Sigmoid colon (tissue), 4 donors: ENCODE data around the gene MYCN.

Experiments used
- EP300 ChIP-seq, 4 donors: sonication (generic); formaldehyde crosslinking; IDR thresholded peaks; one replicate each; pipeline ENCODE4 v1.6.1; 2017; ENCODE audit warnings: antibody characterized with exemption in 4 of 4
- POLR2A ChIP-seq, 2 donors: fragments of 450-650 bp; IDR thresholded peaks; one replicate each; pipeline ENCODE4 v1.6.1; 2016; ENCODE audit warnings: antibody characterized with exemption in 2 of 2, mild to moderate bottlenecking in 2 of 2, moderate library complexity in 2 of 2
- POLR2AphosphoS5 ChIP-seq, 4 donors: sonication (generic); formaldehyde crosslinking; IDR thresholded peaks; one replicate each; pipeline ENCODE4 v1.6.1; 2017; ENCODE audit warnings: antibody characterized with exemption in 4 of 4
- TF ChIP-seq, protein P1 (sequence below), 4 experiments: fragments of 450-650 bp in 3 of 4; fragments of 200-600 bp in 1 of 4; IDR thresholded peaks; one replicate each; pipeline ENCODE4 v1.5.1; 2016 to 2019; ENCODE audit warnings: antibody characterized with exemption in 4 of 4, mild to moderate bottlenecking in 3 of 4, moderate library complexity in 2 of 4

DNA sequence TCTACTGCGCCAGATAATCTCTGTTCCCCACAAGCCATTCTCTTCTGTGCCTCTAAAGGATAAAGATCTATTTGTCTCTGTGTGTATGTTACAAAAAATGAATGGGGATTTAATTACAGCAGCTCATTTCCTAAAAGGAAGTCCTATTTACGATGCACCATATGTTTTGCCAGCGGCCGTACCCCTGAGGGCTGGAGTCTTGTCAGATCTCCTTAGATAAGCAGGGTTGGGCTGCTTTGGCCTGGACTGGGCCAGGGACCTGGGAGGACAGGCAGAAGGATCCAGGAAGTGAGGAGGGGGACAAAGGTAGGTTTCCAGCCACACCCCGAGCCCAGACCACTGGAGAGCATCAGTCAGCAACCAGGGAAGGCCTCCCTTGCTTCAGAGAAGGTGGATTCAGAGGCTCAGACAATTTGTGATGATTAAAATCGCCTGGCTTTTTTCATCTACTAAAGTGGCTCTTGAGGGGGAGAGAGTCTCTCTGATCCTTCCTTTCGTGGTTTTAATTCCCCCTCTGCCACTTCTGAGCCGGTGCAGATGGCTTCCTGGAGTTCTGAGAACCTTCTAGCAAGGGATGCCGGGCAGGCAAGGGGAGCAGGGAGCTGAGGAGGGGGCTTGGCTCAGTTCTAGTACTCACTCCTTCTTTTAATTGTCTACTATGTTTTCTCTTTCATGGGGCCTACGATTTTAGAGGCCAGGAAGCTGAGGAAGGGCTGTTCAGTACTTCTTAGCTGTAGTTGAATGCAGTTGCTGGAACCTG, 42.1 kb downstream of the MYCN start:
- TF ChIP-seq, protein P1, sequence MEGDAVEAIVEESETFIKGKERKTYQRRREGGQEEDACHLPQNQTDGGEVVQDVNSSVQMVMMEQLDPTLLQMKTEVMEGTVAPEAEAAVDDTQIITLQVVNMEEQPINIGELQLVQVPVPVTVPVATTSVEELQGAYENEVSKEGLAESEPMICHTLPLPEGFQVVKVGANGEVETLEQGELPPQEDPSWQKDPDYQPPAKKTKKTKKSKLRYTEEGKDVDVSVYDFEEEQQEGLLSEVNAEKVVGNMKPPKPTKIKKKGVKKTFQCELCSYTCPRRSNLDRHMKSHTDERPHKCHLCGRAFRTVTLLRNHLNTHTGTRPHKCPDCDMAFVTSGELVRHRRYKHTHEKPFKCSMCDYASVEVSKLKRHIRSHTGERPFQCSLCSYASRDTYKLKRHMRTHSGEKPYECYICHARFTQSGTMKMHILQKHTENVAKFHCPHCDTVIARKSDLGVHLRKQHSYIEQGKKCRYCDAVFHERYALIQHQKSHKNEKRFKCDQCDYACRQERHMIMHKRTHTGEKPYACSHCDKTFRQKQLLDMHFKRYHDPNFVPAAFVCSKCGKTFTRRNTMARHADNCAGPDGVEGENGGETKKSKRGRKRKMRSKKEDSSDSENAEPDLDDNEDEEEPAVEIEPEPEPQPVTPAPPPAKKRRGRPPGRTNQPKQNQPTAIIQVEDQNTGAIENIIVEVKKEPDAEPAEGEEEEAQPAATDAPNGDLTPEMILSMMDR (IDR thresholded peaks at IDR 0.05): no peak
- TF ChIP-seq POLR2A (IDR thresholded peaks at IDR 0.05) (no peak), POLR2AphosphoS5 (IDR thresholded peaks at IDR 0.05) (no peak), EP300 (IDR thresholded peaks at IDR 0.05) (no peak)
